Neural progenitor cell (in vitro differentiated cells): ENCODE results near the gene HDAC4. TPM values are rescaled to one million over a fixed set of nuclear protein-coding genes. Genes with fewer than 3 reads are reported as not detected.

Experiments
- DNase-seq: peaks from one replicate; pipeline ENCODE4 v3.0.0-alpha.2; 2016; ENCODE audit warnings: low spot score
- H2AFZ ChIP-seq: fragments of 200-600 bp; sonication (generic); replicated peaks from 2 replicates; pipeline ENCODE4 v1.6.1; 2016; ENCODE audit warnings: antibody characterized with exemption
- H3F3A ChIP-seq: fragments of 200-600 bp; sonication (generic); 2 replicates; pipeline ENCODE4 v1.6.1; 2016; ENCODE audit warnings: antibody characterized with exemption, low read depth
- H3K27ac ChIP-seq: fragments of 200-600 bp; sonication (generic); 2 replicates; pipeline ENCODE4 v1.5.1; 2016; ENCODE audit warnings: mild to moderate bottlenecking
- H3K27me3 ChIP-seq: fragments of 200-600 bp; sonication (generic); 2 replicates; pipeline ENCODE4 v1.6.1; 2016; ENCODE audit warnings: mild to moderate bottlenecking, moderate library complexity
- H3K36me3 ChIP-seq: fragments of 200-600 bp; sonication (generic); 2 replicates; pipeline ENCODE4 v1.5.1; 2016
- H3K4me1 ChIP-seq: fragments of 200-600 bp; sonication (generic); 2 replicates; pipeline ENCODE4 v1.6.1; 2016; ENCODE audit warnings: mixed run types
- H3K4me2 ChIP-seq: fragments of 200-600 bp; sonication (generic); 2 replicates; pipeline ENCODE4 v1.6.1; 2016
- H3K4me3 ChIP-seq: fragments of 200-600 bp; sonication (generic); 2 replicates; pipeline ENCODE4 v1.5.1; 2016
- H3K79me2 ChIP-seq: fragments of 200-600 bp; sonication (generic); 2 replicates; pipeline ENCODE4 v1.6.1; 2016; ENCODE audit warnings: low read depth
- H3K9ac ChIP-seq: fragments of 200-600 bp; sonication (generic); 2 replicates; pipeline ENCODE4 v1.6.1; 2016
- H3K9me3 ChIP-seq: fragments of 200-600 bp; sonication (generic); 2 replicates; pipeline ENCODE4 v1.5.1; 2016; ENCODE audit warnings: low read depth
- H4K20me1 ChIP-seq: fragments of 200-600 bp; sonication (generic); 2 replicates; pipeline ENCODE4 v1.6.1; 2016; ENCODE audit warnings: low read depth
- H3K27ac Mint-ChIP-seq: 3 replicates; pipeline ENCODE4 v1.8.0; 2021; ENCODE audit warnings: mixed read lengths
- H3K27me3 Mint-ChIP-seq: 2 replicates; pipeline ENCODE4 v1.8.0; 2022; ENCODE audit warnings: low read depth, mild to moderate bottlenecking, inconsistent platforms, moderate library complexity, mixed read lengths; ENCODE audit not compliant: insufficient read depth
- H3K36me3 Mint-ChIP-seq: 3 replicates; pipeline ENCODE4 v1.8.0; 2021; ENCODE audit warnings: mixed read lengths
- H3K4me1 Mint-ChIP-seq: 3 replicates; pipeline ENCODE4 v1.8.0; 2021; ENCODE audit warnings: mixed read lengths
- H3K4me3 Mint-ChIP-seq: 3 replicates; pipeline ENCODE4 v1.8.0; 2021; ENCODE audit warnings: mild to moderate bottlenecking, moderate library complexity, mixed read lengths
- H3K9me3 Mint-ChIP-seq: 3 replicates; pipeline ENCODE4 v1.8.0; 2020; ENCODE audit warnings: mixed read lengths
- EZH2 ChIP-seq: fragments of 200-600 bp; sonication (generic); IDR thresholded peaks from 2 replicates; pipeline ENCODE4 v1.6.1; 2017; ENCODE audit warnings: antibody characterized with exemption, mild to moderate bottlenecking, moderate library complexity
- EZH2phosphoT487 ChIP-seq: fragments of 200-600 bp; sonication (generic); IDR thresholded peaks from 2 replicates; pipeline ENCODE4 v1.6.1; 2017; ENCODE audit warnings: antibody characterized with exemption
- total RNA-seq: library from RNA; depleted of rRNA; stranded (reverse); fragments of >200 nt; gene quantifications from 2 replicates; pipeline ENCODE4 v1.2.3, GENCODE V29; 2015; ENCODE audit warnings: low replicate concordance
- TF ChIP-seq, protein P1 (sequence below): fragments of 200-600 bp; sonication (generic); IDR thresholded peaks from 2 replicates; pipeline ENCODE4 v1.5.1; 2017; ENCODE audit warnings: antibody characterized with exemption, mild to moderate bottlenecking

The HDAC4 gene
- total RNA-seq, 1 donor from 2014 or later: 36.0 TPM

DNA sequence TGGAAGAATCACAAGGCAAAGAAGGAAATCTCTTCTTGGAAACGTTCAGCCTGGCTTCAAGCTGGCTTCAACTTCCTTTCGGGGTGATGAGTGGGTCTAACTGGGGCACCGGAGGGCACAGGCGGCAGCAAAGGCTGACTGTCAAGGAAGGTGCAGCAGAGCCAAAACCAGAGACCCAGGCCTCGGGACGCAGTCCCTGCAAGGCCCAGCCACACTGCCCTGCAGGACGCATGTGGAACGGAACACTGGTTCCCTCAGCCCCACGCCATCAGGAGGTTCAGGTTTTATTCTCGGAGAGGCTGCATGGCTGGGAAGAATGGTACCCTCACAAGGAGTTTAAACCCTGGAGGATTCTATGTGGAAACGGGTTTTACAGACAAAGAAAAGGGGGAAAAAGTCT, 165.5 kb downstream of the HDAC4 start:
- no peaks in the 10 kb centered on the region for H3K9me3 Mint-ChIP-seq
- Histone ChIP-seq H3K9me3 (no peaks in the 10 kb centered on the region), H3K27me3 (no peaks in the 10 kb centered on the region), H3K27ac (no peak overlapping the region), H3K79me2 (peaks cover 74% of the 10 kb centered on the region), H4K20me1 (peaks cover 33% of the 10 kb centered on the region), H3K4me2 (no peak overlapping the region), H3K36me3 (no peaks in the 10 kb centered on the region), H3K4me1 (peaks cover 13% of the 10 kb centered on the region), H3F3A (peaks cover 10% of the 10 kb centered on the region), H3K9ac (no peak overlapping the region), H2AFZ (no peak overlapping the region), H3K4me3 (no peak overlapping the region)
- H3K27ac Mint-ChIP-seq: no peak overlapping the region
- TF ChIP-seq, protein P1, sequence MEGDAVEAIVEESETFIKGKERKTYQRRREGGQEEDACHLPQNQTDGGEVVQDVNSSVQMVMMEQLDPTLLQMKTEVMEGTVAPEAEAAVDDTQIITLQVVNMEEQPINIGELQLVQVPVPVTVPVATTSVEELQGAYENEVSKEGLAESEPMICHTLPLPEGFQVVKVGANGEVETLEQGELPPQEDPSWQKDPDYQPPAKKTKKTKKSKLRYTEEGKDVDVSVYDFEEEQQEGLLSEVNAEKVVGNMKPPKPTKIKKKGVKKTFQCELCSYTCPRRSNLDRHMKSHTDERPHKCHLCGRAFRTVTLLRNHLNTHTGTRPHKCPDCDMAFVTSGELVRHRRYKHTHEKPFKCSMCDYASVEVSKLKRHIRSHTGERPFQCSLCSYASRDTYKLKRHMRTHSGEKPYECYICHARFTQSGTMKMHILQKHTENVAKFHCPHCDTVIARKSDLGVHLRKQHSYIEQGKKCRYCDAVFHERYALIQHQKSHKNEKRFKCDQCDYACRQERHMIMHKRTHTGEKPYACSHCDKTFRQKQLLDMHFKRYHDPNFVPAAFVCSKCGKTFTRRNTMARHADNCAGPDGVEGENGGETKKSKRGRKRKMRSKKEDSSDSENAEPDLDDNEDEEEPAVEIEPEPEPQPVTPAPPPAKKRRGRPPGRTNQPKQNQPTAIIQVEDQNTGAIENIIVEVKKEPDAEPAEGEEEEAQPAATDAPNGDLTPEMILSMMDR: no peak
- TF ChIP-seq EZH2 (no peak), EZH2phosphoT487 (no peak)
- DNase-seq: no peak
- H3K36me3 Mint-ChIP-seq: peaks cover 7% of the 10 kb centered on the region
- peaks cover 5% of the 10 kb centered on the region for H3K27me3 Mint-ChIP-seq
- peaks cover 28% of the 10 kb centered on the region for H3K4me1 Mint-ChIP-seq
- H3K4me3 Mint-ChIP-seq: no peak overlapping the region

DNA sequence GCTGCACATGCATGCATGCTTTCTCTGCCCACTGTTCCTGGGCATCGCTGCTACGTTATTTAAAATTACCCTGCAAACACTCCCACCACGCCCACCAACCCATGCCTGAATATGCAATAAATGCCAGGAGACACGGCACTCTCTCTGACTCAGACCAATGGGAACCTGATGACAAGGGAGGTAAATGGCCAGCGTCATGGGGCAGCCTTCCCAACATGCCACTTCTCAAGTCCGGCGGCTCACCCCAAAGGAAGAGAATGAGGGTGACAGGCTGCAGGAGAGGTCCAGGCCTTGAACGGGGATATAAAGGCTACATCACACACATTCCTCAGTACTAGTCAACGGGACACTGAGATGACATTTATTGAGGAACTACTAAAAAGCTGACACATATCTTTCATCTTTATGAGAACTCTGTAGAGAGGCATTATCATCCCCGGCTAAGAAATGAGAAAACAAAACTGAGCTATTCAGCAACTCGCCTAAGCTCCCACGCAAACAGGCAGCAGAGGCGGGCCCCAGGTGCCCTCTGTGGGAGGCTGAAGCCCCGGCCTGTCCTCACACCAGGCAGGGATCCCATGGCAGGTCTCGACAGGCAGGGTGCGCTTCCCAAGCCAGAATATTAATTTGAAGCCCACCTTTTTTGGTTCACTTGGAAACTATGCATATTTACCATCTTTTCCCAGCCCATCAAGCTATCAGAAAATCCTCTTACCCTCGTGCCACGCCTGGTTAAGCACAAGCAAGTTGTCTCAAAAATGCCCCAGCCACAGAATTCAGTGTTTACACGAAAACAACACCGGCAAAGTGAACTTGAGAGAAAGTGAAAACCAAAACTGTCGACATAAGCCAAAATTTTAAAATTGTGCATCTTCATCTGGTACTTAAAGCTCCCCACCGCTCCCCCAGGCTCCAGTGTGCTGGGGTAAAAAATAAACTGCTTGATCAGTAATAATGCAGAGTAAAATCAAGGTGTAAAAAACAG, 166.3 kb downstream of the HDAC4 start:
- Histone ChIP-seq H3K27me3 (no peaks in the 10 kb centered on the region), H3K36me3 (no peaks in the 10 kb centered on the region), H3K9ac (no peak overlapping the region), H3K4me3 (no peak overlapping the region), H3K79me2 (peaks cover 69% of the 10 kb centered on the region), H3F3A (peaks cover 4% of the 10 kb centered on the region), H4K20me1 (peaks cover 31% of the 10 kb centered on the region), H2AFZ (no peak overlapping the region), H3K9me3 (no peaks in the 10 kb centered on the region), H3K4me2 (no peak overlapping the region), H3K27ac (no peak overlapping the region), H3K4me1 (peaks cover 5% of the 10 kb centered on the region)
- DNase-seq: no peak
- Mint-ChIP-seq H3K9me3 (no peaks in the 10 kb centered on the region), H3K4me3 (no peak overlapping the region), H3K27me3 (peaks cover 5% of the 10 kb centered on the region), H3K4me1 (peaks cover 27% of the 10 kb centered on the region), H3K27ac (peak overlapping the region; percentile 77), H3K36me3 (peaks cover 7% of the 10 kb centered on the region)
- TF ChIP-seq, protein P1: no peak
- TF ChIP-seq EZH2phosphoT487 (no peak), EZH2 (no peak)

DNA sequence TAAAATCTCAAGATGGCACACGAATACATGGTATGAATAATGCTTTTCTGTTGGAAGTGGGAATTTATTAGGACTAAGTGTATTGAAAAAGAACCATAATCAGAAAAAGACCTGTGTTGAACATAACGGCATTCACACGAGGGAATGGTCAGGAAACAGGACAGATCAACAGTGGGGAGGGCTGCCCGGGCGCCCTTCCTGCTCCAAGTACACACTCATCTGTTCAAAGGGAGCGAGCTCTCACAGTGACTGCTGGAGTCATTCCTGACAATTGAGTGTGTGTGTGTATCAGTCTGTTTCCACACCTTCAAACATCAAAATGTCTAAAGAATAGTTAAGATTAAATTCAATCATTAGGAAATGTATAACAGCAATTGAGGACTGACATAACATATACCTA, 167.2 kb downstream of the HDAC4 start:
- Mint-ChIP-seq H3K27me3 (peaks cover 5% of the 10 kb centered on the region), H3K4me1 (peaks cover 28% of the 10 kb centered on the region), H3K36me3 (peaks cover 7% of the 10 kb centered on the region), H3K27ac (no peak overlapping the region), H3K4me3 (no peak overlapping the region), H3K9me3 (no peaks in the 10 kb centered on the region)
- Histone ChIP-seq H3K4me3 (no peak overlapping the region), H3K9me3 (no peaks in the 10 kb centered on the region), H3K4me2 (no peak overlapping the region), H3F3A (no peaks in the 10 kb centered on the region), H3K9ac (no peak overlapping the region), H3K79me2 (peaks cover 64% of the 10 kb centered on the region), H3K36me3 (no peaks in the 10 kb centered on the region), H3K27ac (no peak overlapping the region), H2AFZ (no peak overlapping the region), H3K4me1 (no peaks in the 10 kb centered on the region), H3K27me3 (no peaks in the 10 kb centered on the region), H4K20me1 (peaks cover 24% of the 10 kb centered on the region)
- DNase-seq: no peak
- TF ChIP-seq EZH2: no peak
- TF ChIP-seq, protein P1: no peak
- no peak for TF ChIP-seq EZH2phosphoT487
